GM23248 (cell line): ENCODE data around the gene PCLO.

ENCODE experiments used
- EZH2 ChIP-seq: fragments of 200-600 bp; sonication (generic); IDR thresholded peaks from 2 replicates; pipeline ENCODE4 v1.6.1; 2018; ENCODE audit warnings: antibody characterized with exemption, mild to moderate bottlenecking; ENCODE audit not compliant: insufficient read depth, poor library complexity, severe bottlenecking
- EZH2phosphoT487 ChIP-seq: fragments of 200-600 bp; sonication (generic); IDR thresholded peaks from 2 replicates; pipeline ENCODE4 v1.6.1; 2018; ENCODE audit warnings: antibody characterized with exemption, moderate library complexity, mild to moderate bottlenecking, low read depth; ENCODE audit not compliant: insufficient read depth

- TF ChIP-seq EZH2 (no peak), EZH2phosphoT487 (no peak)
Observed at GRCh38 chr7:82897500-82897899, 265.2 kb downstream of the PCLO start.
